GM19438 (cell line): ENCODE results near the gene CCP110.

Source experiments
- ATAC-seq: cut with Tn5 transposase; IDR thresholded peaks from one replicate; pipeline ENCODE4 v1.9.1; 2021; ENCODE audit warnings: low read depth; ENCODE audit not compliant: unreplicated experiment

The CCP110 gene

DNA sequence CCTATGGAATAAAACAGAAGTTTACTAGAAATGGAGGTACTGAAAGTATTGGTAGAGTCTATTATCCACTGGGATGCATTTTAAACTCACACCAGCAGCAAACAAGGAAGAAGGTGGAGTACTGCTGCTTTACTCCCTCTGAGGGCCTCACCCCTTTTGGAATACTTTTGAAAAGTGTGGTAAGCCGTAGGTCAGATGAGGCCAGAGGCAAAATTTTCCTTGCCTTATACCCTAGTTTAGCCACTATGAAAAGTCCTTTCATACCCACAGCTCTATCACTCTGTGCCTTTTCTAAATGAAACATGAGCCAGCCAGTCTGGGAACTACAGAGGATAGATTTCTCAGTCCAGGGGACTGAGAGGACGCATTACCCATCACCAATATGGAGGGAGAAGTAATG lies 15.9 kb upstream of the CCP110 start:
- no peak for ATAC-seq

DNA sequence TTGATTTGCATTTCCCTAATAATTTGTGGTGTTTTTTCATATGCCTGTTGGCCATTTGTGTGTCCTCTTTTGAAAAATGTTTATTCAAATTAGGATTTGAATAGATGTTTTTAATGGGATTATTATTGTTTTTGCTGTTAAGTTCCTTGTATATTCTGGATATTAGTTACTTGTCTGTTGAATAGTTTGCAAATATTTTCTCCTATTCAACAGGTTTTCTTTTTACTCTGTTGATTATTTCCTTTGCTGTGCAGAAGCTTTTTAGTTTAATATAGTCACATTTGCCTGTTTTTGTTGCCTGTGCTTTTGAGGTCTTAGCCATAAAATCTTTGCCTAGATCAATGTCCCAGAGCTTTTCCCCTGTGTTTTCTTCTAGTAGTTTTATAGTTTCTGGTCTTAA lies 11.4 kb upstream of the CCP110 start:
- ATAC-seq: no peak

DNA sequence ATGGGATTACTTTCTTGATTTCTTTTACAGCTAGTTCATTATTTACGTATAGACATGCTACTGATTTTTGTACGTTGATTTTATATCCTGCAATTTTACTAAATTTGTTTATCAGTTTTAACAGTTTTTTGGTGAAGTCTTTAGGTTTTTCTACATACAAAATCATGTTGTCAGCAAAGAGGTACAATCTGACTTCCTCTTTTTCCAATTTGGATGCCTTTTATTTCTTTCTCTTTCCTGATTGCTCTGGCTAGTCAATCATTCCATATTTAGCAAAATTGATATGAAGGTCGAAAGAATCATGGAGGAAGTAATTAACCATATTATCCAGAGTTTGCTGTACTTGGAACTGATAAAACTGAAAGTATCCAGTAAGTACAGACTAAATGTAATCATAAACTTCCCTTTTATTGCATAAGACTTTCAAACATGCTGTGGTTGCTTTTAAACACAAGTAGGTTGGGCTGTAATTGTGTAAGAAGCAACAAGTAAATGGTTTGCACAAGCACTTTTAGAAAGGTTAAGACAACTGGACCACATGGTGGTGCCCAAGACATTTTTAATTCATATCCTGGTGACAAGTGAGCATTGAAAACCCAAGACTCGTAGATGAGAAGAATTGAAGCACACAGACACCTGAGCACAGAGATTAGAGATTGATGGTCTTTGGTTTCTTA lies 10.2 kb upstream of the CCP110 start:
- ATAC-seq: no peak

DNA sequence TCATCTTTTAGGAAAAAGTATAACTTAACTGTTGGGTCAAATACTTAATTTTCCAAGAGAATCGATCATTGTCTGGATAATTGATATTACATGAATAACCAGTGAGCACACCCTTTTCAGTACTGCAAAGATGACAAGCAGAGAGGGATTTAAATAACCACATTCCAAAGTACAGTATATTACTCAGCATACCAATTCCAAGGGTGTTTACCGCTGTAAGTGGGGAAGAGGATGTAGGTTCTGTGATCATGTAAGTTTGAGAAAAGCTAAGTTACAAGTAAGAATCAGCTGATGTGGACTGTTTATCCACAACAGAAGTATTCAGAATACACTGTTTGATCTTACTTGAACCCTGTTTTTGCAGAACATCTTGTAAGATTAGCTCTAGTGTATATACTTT lies 8.0 kb upstream of the CCP110 start:
- ATAC-seq: no peak

DNA sequence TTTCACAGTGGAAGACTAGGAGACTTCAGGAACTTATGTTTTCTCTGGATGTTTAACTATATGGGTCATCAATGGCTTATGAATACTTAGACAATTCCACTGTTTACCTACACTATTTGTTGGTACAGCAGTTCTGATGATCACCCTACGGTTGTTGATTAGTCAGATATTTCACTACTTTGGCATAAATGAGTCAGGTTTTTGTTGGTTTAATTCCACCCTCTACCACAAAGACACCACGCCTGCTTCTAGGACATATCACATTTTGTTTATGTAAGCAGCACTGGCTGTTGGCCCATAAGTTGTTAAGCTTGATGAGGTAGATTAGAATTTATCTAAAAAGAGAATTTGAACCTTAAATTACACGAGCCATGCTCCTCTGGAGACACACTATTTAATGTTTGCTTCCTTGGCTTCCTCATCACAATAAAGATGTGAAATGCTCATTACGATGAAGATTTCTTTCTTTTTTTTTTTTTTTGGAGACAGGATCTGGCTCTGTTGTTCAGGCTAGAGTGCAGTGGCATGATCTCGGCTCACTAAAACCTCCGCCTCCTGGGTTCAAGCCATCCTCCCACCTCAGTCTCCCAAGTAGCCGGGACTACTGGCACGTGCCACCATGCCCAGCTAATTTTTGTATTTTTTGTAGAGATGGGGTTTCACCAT lies 6.2 kb upstream of the CCP110 start:
- no peak for ATAC-seq

DNA sequence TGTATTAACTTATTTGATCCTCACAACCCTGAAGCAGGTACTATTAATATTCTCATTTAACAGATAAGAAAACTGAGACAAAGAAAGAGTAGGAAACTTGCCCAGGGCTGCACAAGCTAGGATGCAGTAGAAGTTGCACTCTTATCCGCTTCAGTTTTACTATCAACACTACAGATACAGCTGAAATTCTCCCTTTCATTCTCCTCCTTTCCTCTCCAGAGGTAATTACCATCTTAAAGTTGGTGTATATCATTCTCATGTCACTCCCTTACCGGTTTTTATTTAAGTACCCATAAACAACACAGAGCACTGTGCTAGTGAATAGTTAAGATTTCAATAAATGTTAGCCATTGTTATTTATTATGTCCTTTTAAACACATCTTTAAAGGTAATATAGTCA lies 5.4 kb upstream of the CCP110 start:
- ATAC-seq: no peak

DNA sequence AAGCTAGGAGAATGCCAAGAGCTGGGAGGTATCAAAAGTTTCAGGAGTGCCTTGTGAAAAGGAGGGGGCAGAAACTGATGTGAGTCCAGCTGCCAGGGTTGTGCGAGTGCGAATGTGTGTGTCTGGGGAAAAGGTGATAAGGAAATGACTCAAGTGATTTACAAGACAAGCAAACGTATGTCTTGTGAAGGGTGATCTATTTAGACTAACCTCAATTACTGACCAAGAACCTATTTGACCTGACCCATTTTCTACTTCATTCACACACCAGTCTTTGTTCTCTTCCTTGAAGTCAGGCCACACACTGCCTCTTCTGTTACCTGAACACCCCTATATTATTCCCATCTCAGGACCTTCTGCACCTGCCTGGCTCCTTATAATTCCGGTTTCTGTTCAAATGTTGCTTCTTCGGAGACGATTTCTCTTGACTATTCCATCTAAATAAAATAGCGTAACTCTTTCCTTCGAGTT lies 2.8 kb upstream of the CCP110 start:
- ATAC-seq: no peak

DNA sequence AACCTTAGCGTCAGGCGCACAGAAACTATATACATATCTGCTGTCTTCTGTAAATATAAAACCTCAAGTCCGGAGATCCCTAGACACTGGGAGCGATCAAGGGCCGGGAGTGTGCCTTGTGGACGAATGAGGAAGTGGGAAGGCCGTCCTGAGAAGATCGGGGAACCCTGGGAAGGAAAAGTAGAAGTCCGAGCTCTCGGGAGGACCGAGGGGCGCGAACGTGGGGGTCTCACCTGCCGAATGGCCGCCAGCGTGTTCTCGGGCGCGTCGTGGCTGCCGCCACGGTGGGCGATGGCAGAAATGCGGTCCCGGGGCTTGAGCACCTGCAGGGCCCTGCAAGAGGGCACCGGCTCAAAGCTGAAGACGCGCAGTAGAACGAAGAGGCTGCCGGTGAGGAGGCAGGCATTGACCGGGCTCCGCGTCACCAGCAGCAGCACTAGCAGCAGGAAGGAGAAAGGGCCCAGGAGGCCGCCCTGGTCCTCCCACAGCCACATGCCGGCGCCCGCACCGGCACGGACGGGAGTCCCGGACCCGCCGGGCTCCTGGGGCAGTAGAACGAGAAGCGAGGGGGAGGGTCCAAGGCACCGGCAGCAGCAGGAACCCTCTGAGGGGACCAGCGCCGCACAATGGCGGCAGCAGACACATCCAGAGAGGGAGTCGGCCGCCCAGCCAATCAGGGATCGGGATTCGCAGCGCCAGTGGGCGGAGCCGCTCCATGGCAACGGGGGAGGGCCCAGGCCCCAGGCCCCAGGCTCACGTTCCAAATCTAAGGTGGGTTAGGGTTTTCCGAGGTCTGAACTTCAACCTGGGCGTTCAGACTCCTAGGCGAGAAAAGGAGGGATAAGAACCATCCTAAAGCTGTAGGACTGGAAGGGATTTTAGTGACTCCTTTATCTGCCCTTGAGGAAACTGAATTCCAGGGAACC lies 2.0 kb upstream of the CCP110 start, which contains the start of gene GDE1:
GDE1 (minus strand) TSS at position 628 of the 926 bp plus-strand sequence; CDS start at position 494, 134 bp downstream.
- peak; percentile 69 for ATAC-seq

DNA sequence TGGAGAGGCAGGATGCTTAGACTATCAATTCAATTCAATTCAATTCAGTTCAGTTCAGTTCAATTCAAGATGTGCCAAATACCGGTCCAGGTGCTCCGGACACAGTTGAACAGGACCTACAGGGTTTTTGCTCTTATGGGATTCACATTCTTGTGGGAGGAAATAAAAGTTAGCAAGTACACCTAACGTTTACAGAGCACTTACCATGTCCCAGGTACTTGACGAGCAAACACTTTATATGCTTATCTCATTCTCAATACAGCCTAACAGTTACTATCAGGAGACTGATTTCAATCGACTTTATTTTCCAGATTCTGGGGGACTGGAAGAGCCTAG lies 1.4 kb upstream of the CCP110 start:
- no peak for ATAC-seq

DNA sequence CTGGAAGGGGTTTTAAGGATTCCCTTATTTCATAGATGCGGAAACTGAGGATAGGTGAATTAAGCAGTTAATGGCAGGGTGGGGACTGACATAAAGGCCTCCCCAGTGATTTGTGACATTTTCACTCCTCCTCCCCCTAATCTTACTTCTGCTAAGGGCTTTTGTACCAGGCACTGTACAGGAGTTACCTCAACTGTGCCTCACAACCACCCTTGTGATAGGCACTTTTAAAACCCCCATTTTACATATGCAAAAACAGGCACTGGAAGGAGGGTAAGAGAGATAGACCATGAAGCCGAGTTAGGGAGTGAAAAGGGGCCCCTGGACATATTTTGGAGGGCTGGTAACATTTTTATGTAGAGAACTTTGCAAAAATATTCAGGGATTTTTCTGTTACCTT lies 982 bp upstream of the CCP110 start:
- ATAC-seq: no peak

DNA sequence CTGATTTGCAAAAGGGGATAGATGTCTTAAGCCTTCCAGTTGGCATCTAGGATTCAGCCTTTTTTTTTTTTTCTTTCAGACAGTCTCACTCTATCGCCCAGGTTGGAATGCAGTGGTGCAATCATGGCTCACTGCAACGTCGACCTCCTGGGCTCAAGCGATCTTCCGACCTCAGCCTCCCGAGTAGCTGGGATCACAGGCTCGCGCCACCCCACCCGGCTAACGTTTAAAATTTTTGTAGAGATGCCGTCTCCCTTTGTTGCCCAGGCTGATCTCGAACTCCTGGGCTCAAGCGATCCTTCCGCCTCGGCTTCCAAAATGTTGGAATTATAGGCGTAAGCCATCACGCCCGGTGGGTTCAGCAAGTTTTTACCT lies 571 bp upstream of the CCP110 start:
- no peak for ATAC-seq

DNA sequence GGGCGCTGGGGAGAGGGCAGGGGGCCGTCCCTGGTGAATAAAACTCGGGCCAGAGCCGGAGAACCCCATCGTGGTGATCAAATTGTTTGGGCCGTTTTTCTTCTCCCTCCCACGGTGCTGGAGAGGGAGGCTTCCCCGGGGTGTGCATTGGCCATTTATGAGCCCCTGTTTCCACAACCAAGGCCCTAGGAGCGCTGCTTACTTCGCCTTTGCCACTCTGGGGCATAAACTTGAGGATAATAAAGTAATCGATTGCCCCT lies 544 bp downstream of the CCP110 start:
- ATAC-seq: no peak

DNA sequence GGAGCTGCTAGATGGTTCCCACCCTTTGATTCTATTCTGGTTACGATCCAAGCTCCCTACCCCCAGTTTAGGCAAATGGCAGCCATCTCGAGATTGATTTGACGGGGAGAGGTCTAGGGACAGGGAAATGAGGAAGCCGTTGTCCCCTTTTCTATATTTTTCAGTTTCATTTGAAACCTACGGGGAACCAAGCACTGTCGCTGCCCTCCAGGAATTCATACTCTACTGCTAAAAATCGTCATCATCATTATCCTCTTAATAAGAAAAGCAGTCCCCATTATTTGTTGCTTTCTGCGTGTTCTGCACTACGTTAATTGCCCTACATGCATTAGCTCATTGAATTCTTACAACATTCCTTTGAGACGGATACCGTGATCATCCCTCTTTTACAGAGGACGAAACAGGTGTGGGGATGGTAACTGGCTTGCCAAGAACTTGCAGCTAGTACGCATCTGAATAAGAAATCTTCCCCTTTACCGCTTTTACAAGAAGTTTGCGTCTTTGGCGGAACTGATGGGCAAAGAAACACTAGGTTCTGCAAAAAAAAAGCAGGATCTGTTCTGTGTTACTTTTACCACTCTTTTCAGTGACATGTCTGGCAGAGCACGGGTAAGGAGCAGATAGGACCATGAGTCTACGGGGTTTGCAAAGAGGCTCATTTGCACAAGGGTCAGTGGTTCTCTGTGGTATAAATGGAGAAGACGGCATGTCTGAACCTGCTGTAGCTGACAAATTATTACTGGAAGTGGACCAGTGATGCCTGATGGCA lies 1.1 kb downstream of the CCP110 start:
- no peak for ATAC-seq

DNA sequence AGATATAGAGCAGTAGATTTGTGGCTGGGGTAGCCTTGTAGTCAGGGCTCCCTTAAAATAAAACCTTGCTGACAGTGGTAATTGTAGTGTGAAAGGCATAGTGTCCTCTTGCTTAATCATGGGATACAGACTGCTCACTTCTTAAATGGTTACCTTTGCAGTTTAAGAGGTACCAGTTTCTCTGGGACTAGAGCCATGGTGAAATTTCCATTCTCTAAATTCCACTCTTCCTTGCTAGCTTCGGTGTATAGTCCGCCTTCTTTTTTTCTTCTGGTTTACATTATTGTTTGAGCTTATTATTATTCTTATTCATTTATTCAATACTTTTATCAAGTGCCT lies 1.6 kb downstream of the CCP110 start:
- ATAC-seq: no peak

DNA sequence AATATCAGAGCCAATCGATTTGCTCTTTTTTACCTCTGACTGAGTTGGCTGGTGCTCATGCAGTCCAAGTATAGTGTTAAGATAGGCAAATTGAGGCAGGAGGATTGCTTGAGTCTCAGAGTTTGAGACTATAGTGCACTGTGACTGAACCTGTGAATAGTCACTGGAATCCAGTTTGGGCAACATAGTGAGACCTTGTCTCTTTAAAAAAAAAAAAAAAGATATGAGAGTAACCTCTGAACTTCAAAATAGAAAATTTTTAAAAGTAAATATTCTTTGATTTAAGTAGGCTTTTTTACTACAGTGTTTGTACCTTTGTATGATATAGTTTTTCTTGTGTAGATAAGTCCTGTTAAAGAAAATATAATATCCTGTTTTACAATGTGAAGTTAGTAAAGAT lies 3.4 kb downstream of the CCP110 start:
- no peak for ATAC-seq

DNA sequence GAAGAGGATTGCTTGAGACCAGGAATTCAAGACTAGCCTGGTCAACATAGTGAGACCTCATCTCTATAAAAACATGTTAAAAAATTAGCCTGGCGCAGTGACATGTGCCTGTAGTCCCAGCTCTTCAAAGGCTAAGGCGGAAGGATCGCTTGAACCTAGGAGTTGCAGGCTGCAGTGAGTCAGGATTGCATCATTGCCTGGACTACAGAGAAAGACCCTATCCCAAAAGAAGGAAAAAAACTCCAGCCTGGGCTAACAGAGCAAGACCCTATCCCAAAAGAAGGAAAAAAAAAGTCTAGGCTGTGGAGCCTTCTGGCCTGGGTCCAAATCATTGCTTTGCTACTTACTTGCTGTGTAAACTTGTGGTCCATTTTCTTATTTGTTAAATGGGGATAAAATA lies 4.9 kb downstream of the CCP110 start:
- no peak for ATAC-seq

DNA sequence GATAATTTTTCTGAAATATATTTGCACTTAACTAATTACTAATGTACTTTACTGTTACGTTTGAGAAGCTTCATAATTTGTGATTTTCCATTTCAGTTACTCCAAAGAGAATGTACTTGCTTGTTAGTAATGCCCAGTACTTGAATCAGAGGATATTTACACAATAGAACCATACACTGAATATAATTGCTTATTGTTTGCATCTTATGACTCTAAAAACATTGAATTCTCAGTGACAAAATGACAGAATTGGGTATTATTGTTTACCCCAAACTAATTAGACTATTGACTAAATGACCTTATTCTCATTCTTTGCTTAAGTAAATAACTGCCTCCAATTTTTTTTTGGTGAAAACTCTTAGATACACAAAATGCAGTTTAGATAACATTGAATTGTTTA lies 8.9 kb downstream of the CCP110 start:
- no peak for ATAC-seq

DNA sequence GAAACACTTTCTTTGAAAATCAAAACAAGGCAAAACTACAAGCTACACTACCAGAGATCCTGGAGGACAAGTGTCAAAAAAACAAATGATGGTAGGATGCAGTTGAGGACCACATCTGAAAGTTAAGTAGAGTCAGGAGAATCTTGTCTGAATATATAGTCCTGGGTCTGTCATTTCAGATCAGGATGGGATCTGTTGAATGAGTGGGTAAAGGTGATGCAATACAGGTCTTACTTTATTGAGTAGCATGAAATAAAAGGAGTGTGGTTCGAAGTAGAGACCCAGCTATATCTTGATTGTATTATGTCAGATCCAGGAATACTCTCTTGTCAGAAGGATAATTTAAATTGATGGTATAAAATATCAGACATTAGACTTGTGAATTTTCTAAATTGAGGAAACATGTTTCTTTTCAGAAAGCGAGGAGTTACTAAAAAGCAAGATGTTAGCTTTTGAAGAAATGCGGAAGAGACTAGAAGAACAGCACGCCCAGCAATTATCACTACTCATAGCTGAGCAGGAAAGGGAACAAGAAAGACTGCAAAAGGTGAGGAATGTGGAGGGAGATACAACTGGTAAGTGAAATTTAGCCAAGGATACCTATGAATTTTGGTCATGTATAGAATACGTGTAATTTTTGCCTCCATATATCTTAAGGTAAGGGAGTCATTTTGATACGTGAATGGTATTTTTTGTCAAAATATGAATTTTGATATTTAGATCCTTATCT lies 16.7 kb downstream of the CCP110 start:
- ATAC-seq: no peak

DNA sequence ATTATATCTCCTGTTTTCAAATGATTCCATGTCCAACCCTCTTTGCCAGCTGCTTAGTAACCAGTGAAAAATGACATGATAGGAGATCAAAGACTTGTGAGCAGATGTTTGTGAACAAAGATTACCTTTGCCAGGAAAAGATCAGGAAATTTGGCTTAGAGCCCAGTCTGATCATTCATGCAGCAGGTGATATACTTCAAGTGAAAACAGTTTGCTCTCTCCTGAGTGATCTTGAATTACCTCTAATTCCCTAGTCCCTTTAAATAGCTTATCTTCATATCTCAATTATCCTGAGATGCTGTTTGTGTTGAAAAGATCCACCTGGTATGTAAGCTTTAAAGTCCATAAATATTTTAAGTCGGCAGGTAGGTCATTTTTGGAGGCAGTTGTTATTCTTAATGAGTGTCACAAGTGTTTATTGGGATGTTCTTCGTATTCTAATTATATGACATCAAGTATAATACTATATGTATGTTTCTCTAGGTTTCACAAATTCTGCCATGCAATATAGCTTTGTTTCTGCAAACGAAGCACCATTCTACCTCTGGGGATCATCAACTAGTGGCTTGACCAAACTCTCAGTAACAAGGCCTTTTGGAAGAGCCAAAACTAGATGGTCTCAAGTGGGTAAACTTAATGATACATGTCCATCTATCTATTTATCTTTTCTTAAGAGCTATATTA lies 18.5 kb downstream of the CCP110 start:
- no peak for ATAC-seq
